ENCODE results near the gene COL4A1.

GRCh38 chr13:110308656-110309359 is 1.9 kb upstream of the COL4A1 start:
- TF ChIP-seq CTCF (IDR thresholded peaks at IDR 0.05) (no peak), POLR2A (IDR thresholded peaks at IDR 0.05) (peak in 1 of 3 donors; percentile 37)
